Keratinocyte (primary cell): ENCODE results near the gene CCDC92B. TPM values are rescaled to one million over a fixed set of nuclear protein-coding genes. Genes with fewer than 3 reads are reported as not detected.

Experiments used
- DNase-seq: peaks from one replicate; pipeline ENCODE4 v3.0.0-alpha.2; 2011; ENCODE audit warnings: low read depth, missing footprints, low spot score
- FAIRE-seq: peaks from 2 replicates; lab custom pipeline; 2011; peaks lifted over from hg19 to GRCh38; lab: Jason Lieb, UNC
- H2AFZ ChIP-seq: 2 replicates; pipeline ENCODE4 v1.6.0; 2012; ENCODE audit warnings: low read length, control low read depth, inconsistent platforms; ENCODE audit not compliant: control insufficient read depth
- H3K27ac ChIP-seq: 2 replicates; pipeline ENCODE4 v1.5.1; 2011; ENCODE audit warnings: low read length; ENCODE audit not compliant: control insufficient read depth, insufficient read depth
- H3K27me3 ChIP-seq: 3 replicates; pipeline ENCODE4 v1.6.0; 2011; ENCODE audit warnings: low read length; ENCODE audit not compliant: control insufficient read depth, insufficient read depth; ENCODE audit errors: extremely low read depth
- H3K36me3 ChIP-seq, 2 experiments: 2 replicates in 1 of 2; 3 replicates in 1 of 2; pipeline ENCODE4 v1.5.1; 2011; ENCODE audit warnings: low read length in 2 of 2, mild to moderate bottlenecking in 1 of 2; ENCODE audit not compliant: control insufficient read depth in 2 of 2, insufficient read depth in 2 of 2; ENCODE audit errors: extremely low read depth in 1 of 2
- H3K4me1 ChIP-seq: 3 replicates; pipeline ENCODE4 v1.5.1; 2011; ENCODE audit warnings: low read length; ENCODE audit not compliant: control insufficient read depth, insufficient read depth; ENCODE audit errors: extremely low read depth
- H3K4me2 ChIP-seq: 3 replicates; pipeline ENCODE4 v1.6.0; 2011; ENCODE audit warnings: low read depth, low read length; ENCODE audit not compliant: control insufficient read depth, insufficient read depth; ENCODE audit errors: extremely low read depth
- H3K4me3 ChIP-seq, 3 experiments: fragments of 200-600 bp in 1 of 3; sonication (generic) in 1 of 3; 2 replicates in 2 of 3; 3 replicates in 1 of 3; pipeline ENCODE4 v1.5.1; 2011 to 2016; ENCODE audit warnings: low read length in 3 of 3, mild to moderate bottlenecking in 3 of 3, control low read depth in 2 of 3, inconsistent platforms in 1 of 3, low read depth in 1 of 3, mixed read lengths in 1 of 3, mixed run types in 1 of 3, moderate library complexity in 1 of 3; ENCODE audit not compliant: control insufficient read depth in 2 of 3, insufficient read depth in 2 of 3; ENCODE audit errors: extremely low read depth in 1 of 3
- H3K79me2 ChIP-seq: 2 replicates; pipeline ENCODE4 v1.6.0; 2012; ENCODE audit warnings: low read length; ENCODE audit not compliant: control insufficient read depth, insufficient read depth
- H3K9ac ChIP-seq: 3 replicates; pipeline ENCODE4 v1.6.0; 2011; ENCODE audit warnings: low read length; ENCODE audit not compliant: control insufficient read depth, insufficient read depth; ENCODE audit errors: extremely low read depth
- H3K9me1 ChIP-seq: 3 replicates; pipeline ENCODE4 v1.6.0; 2011; ENCODE audit warnings: low read length; ENCODE audit not compliant: control insufficient read depth, insufficient read depth; ENCODE audit errors: extremely low read depth
- H3K9me3 ChIP-seq: 2 replicates; pipeline ENCODE4 v1.5.1; 2012; ENCODE audit warnings: low read depth, low read length; ENCODE audit not compliant: control insufficient read depth
- H4K20me1 ChIP-seq: 3 replicates; pipeline ENCODE4 v1.6.0; 2011; ENCODE audit warnings: low read length; ENCODE audit not compliant: control insufficient read depth, insufficient read depth; ENCODE audit errors: extremely low read depth
- CTCF ChIP-seq, 3 experiments: IDR thresholded peaks in 1 of 3; conservative IDR thresholded peaks in 1 of 3; optimal IDR thresholded peaks in 1 of 3; 2 replicates in 2 of 3; 3 replicates in 1 of 3; pipeline versions ENCODE3 to v1.5.1; 2011; ENCODE audit warnings: low read length in 3 of 3, mild to moderate bottlenecking in 3 of 3, moderate library complexity in 2 of 3, control low read depth in 1 of 3, inconsistent platforms in 1 of 3; ENCODE audit not compliant: insufficient read depth in 2 of 3; ENCODE audit errors: extremely low read depth in 1 of 3
- EZH2 ChIP-seq: IDR thresholded peaks from one replicate; pipeline ENCODE4 v1.6.1; 2012; ENCODE audit warnings: inconsistent platforms, mild to moderate bottlenecking, low read length, moderate library complexity
- dilution Hi-C: fragments of 300-500 bp; cut with MboI; formaldehyde crosslinking; loops from one replicate; pipeline ENCODE4 v1.7.0; 2020; ENCODE audit warnings: low sequenced_read_pairs; ENCODE audit not compliant: extremely low pct_ligation_motif_present
- polyA plus RNA-seq, 5 experiments: library from polyadenylated mRNA; depleted of rRNA in 3 of 5; stranded (reverse) in 3 of 5; stranded (forward) in 1 of 5; unstranded in 1 of 5; fragments of >200 nt; gene quantifications; 1 replicate in 1 of 5; 2 replicates in 3 of 5; 3 replicates in 1 of 5; pipeline versions ENCODE4 v1.2.1 to v1.2.3, GENCODE V29; 2011 to 2012; ENCODE audit warnings: missing spikeins in 2 of 5, low read depth in 1 of 5, low replicate concordance in 1 of 5

Gene CCDC92B
- polyA plus RNA-seq, 1 donor (not counting 4 experiments of a cell fraction or from before 2014, with no cell fraction given), result not detected

- FAIRE-seq (no peak), DNase-seq (no peak)
- dilution Hi-C loops, result no loop called here
- Histone ChIP-seq H3K4me2 (no peak overlapping the region), H3K27me3 (no peaks in the 10 kb centered on the region), H3K36me3 (peaks cover 24% of the 10 kb centered on the region in 2 experiments), H3K79me2 (no peaks in the 10 kb centered on the region), H3K9me3 (no peaks in the 10 kb centered on the region), H3K4me1 (no peaks in the 10 kb centered on the region), H3K27ac (no peak overlapping the region), H2AFZ (no peak overlapping the region), H3K9ac (no peak overlapping the region), H3K4me3 (no peak overlapping the region), H3K9me1 (no peaks in the 10 kb centered on the region), H4K20me1 (no peaks in the 10 kb centered on the region)
- TF ChIP-seq CTCF (optimal IDR thresholded peaks at IDR 0.05 in 1 of 3, IDR thresholded peaks at IDR 0.05 in 1 of 3, conservative IDR thresholded peaks at IDR 0.05 in 1 of 3; ENCODE audit: extremely low read depth in 1 of 3, insufficient read depth in 2 of 3, low read length in 3 of 3), result no peak
- TF ChIP-seq EZH2, result no peak
Measured at GRCh38 chr17:2691965-2692780, 57.3 kb downstream of the CCDC92B start.

DNA sequence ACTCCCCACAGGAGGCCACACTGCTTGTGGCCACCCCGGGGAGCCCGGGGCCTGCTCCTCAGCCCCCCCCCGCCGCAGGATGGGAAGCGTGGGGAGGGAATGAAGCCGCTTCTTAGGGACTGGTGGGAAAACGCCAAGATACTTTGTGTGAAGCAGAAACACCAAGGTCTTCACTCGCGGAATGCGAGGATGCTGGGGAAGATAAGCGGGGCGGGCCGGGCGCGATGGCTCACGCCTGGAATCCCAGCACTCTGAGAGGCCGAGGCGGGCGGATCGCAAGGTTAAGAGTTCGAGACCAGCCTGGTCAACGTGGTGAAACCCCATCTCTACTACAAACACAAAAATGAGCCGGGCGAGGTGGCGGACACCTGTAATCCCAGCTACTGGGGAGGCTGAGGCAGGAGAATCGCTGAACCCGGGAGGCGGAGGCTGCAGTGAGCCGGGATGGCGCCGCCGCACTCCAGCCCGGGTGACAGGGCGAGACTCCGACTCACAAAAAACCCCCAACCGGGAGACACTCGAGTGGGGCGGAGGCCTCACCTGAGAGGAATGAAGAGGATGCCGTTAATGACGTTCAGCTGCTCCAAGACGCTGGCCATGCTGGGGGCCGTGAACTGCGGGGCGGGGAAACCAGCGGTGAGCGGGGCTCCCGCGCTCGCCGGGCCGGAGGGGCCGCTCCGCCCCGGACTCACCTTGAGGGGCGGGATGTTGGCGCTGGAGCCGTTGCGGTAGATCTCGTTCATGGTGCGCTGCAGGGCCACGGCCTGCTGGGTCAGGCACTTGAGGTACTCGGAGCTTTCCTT, 58.2 kb downstream of the CCDC92B start:
- H3K4me1 ChIP-seq, result no peaks in the 10 kb centered on the region
- no peak overlapping the region for H3K27ac ChIP-seq
- H3K27me3 ChIP-seq, result no peaks in the 10 kb centered on the region
- H2AFZ ChIP-seq, result no peak overlapping the region
- DNase-seq (no peak), FAIRE-seq (no peak)
- TF ChIP-seq EZH2 (no peak), CTCF (optimal IDR thresholded peaks at IDR 0.05 in 1 of 3, IDR thresholded peaks at IDR 0.05 in 1 of 3, conservative IDR thresholded peaks at IDR 0.05 in 1 of 3; ENCODE audit: extremely low read depth in 1 of 3, insufficient read depth in 2 of 3, low read length in 3 of 3) (no peak)
- no peak overlapping the region for H3K9ac ChIP-seq
- no peaks in the 10 kb centered on the region for H3K79me2 ChIP-seq
- H4K20me1 ChIP-seq, result peaks cover 5% of the 10 kb centered on the region
- H3K4me2 ChIP-seq, result no peak overlapping the region
- dilution Hi-C loops, result no loop called here
- peaks cover 21 to 22% of the 10 kb centered on the region in 2 experiments for H3K36me3 ChIP-seq
- no peaks in the 10 kb centered on the region for H3K9me1 ChIP-seq
- H3K9me3 ChIP-seq, result no peaks in the 10 kb centered on the region
- H3K4me3 ChIP-seq, result no peak overlapping the region
